HG03135 (cell line): Measurements from ENCODE around the gene CD99.
A peak's percentile ranks its signal among the peaks of the same experiment; 100 is the strongest.
"Not testable (repeated sequence)": the region's sequence is repeated elsewhere in the genome, so short reads cannot be mapped to it uniquely, and the experiment has no call there.

Experiments
- ATAC-seq: cut with Tn5 transposase; IDR thresholded peaks from one replicate; pipeline ENCODE4 v1.9.1; 2021; ENCODE audit warnings: mild to moderate bottlenecking, moderate library complexity; ENCODE audit not compliant: unreplicated experiment

Gene CD99

DNA sequence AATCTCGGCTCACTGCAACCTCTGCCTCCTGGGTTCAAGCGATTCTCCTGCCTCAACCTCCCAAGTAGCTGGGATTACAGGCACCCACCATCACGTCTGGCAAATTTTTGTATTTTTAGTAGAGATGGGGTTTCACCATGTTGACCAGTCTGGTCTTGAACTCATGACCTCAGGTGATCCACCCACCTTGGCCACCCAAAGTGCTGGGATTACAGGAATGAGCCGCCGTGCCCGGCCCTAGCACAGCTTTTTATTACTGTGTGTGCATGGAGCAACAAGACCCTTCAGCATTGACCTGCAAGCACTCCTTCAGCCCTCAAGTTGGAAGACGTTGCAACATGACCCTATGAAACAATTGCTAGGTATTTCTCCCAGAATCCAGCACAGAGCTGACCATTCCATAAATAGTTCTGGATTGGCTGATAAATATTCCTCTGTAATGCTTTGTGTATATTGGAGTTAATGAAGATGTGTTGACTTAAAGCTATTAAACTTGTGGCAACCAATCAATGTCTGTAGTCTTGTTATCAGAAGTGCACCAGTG is 15.4 kb upstream of the CD99 start:
- ATAC-seq, result not testable (repeated sequence)

DNA sequence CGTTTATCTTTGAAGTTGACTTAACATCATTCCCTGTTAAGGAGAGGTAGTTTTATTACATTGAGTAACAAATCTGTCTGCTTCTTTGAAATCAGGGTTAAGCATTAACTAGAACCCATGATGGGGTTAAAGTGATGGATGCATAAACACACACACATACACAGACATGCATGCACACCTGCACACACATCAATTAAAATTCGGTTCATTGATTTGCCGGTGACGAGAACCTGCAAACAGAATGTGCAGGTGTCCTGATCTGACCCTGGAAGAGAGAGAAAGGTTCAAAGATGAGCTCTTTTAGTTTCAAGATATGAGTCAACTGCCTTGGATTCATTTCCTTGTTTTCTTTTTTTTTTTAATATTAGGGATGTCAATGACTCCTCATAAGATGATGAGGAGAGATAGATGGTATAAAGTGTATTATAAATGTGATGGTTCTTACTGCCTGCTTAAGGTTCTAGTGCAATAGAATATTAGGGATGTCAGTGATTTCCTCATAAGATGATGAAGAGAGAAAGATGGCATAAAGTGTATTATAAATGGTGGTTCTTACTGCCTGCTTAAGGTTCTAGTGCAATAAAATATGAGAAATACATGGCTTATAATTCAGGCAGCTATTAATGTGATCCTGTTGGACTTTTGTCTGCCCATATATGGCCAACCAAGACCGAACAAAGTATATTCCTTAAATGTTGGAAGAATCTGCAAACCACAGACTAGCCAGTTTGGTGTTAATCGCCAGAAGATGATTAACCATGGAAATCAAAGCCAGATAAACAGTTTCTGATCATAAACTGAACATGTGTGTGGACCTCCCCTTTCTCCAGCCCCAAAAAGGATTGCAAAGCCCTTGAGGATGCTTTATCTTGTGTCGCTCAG is 14.1 kb upstream of the CD99 start:
- no peak for ATAC-seq

DNA sequence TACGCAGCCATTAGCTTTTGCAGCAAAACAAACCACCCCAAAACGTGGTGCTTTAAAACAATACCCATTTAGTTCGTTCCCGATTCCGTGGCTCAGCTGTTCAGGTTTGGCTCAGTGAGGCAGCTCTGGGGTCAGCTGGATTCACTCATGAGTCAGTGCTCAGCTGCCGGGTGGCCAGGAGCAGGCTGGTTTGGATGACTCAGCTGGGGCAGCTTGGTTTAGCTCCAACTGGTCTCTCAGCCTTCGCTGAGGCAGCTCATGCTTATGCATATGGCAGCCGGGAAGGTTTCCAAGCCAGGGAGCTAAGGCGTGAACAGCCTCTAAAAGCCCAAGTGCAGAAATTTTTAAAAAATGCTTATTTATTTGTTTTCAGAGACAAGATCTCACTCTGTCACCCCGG is 13.3 kb upstream of the CD99 start:
- ATAC-seq, result no peak

DNA sequence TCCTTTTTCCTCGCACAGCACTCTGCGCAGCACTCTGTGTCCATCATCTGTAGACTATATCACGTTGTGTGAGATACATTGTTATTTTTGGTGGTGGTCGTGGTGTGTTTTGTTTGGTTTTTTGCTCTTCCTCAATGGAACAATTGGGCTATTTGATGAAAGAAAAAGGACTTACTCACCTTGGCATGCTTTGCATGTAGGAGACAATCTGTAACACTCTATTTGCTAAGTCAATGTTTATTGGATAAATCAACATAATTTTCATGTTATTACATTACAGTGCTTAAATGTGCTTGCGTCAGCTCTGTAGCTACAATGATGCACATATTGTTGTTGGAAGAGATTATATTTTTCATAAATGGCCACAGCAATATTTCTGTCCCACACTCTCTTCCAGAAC is 12.5 kb upstream of the CD99 start:
- ATAC-seq, result no peak

- no peak for ATAC-seq
These were observed 11.3 kb upstream of the CD99 start for GRCh38 chrX:2679534-2680485.

- ATAC-seq, result no peak
These were observed 10.4 kb upstream of the CD99 start for GRCh38 chrX:2680486-2681348.

DNA sequence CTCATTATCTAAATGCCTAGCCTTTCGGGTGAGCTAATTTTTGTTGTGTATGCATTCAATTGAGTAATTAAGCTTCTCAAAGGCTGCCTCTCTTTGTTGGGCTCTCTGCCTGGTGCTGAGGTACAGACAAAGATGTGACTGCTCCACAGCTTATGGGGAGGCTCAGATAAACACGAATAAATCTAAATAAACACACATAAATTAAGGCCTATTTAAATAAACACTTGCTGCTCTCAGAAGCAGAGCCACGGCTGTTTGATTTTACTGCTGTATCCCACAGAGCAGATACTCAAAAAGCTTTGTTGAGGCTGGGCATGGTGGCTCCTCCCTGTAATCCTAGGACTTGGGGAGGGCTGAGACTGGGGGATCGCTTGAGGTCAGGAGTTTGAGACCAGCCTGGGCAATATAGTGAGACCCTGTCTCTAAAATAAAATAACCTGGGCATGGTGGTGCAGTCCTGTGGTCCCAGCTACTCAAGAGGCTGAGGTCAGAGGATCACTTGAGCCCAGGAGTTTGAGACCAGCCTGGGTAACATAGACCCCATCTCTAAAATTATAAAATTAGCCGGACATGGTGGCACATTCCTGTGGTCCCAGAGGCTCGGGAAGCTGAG is 8.4 kb upstream of the CD99 start:
- no peak for ATAC-seq

- ATAC-seq, result no peak
These were observed 6.8 kb upstream of the CD99 start for GRCh38 chrX:2684256-2684655.

DNA sequence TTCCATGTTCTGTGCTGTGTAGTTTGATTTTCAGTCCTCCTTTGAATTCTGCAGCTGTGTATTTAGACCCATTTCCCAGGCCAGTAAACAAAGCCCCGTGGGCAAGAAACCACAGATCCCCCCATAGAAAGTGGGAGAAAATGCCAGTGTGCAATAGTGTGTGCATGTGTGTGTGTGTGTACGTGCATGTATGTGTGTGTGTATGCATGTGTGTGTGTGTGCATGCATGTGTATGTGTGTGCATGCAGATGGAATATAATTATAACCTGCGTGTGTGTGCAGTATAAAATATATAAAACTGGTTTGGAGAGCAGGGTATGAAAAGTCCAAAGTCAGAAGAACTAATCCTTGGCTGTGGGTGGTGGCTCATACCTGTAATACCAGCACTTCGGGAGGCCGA is 5.2 kb upstream of the CD99 start:
- ATAC-seq, result no peak

DNA sequence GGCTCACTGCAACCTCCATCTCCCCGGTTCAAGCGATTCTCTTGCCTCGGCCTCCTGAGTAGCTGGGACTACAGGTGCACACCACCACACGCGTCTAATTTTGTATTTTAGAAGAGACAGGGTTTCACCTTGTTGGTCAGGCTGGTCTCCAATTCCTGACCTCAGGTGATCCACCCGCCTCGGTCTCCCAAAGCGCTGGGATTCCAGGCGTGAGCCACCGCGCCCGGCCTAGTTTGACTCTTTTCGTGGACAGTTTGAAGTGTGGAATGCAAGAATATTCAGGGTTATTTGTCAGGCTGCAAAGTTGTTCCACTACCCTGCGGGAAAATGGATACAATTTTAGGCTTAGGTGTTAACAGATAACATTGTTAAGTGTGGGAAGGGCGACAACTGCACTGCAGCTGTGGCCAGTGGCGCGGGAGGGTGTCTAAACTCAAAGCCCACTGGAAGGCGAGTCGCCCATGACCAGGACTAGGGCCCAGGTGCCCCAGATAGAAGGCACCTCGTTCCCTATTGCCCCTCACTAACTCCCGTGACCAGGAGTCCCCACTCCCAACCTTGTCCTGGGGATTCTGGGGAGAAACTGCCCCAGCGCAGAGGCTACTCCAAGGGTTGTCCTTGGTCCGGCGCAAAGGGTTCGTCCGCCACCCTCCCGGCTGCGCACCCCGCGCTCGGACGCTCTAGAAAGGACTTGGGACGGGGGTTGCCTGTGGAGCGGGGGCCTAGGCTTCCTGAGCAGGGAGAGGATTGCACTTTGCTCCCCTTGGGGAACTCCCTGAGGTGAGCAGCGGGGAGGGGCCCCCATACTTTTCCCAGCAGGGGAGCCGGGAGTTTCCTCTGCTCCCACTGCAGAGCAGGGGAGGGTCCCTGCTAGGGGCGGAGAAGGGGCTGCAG is 1.1 kb upstream of the CD99 start:
- ATAC-seq, result no peak

DNA sequence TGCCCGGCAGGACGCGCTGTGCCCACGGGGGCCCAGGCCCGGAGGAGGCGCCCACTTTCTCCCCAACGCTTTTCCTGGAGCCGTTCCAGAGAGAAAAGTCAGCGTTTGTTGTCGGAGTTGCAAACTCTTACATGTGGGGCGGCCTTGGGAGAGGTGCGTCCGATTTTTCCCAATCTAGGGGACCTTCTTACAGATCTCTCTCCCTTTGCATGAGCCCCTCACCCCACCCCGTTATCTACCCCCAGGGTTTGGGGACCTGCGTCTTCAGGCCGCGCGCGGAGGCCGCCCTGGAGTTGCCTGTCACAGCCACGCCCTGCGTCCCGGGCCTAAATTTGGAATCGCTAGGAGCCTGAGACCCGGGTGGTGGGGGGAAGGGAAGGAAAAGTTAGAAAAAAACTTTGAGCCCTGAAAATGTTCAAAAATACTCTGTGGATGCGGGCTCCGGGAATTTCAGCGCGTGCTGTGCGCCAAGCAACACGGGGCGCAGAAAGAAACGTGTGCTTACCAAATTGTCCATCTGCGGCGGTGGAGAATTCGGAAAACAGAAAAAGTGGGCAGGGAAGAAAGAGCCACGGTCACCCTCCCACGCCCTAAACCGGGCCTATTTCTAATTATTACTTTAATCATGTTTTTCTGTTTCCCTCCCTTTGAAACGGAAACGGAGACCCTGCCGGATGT is 587 bp downstream of the CD99 start:
- ATAC-seq, result no peak

DNA sequence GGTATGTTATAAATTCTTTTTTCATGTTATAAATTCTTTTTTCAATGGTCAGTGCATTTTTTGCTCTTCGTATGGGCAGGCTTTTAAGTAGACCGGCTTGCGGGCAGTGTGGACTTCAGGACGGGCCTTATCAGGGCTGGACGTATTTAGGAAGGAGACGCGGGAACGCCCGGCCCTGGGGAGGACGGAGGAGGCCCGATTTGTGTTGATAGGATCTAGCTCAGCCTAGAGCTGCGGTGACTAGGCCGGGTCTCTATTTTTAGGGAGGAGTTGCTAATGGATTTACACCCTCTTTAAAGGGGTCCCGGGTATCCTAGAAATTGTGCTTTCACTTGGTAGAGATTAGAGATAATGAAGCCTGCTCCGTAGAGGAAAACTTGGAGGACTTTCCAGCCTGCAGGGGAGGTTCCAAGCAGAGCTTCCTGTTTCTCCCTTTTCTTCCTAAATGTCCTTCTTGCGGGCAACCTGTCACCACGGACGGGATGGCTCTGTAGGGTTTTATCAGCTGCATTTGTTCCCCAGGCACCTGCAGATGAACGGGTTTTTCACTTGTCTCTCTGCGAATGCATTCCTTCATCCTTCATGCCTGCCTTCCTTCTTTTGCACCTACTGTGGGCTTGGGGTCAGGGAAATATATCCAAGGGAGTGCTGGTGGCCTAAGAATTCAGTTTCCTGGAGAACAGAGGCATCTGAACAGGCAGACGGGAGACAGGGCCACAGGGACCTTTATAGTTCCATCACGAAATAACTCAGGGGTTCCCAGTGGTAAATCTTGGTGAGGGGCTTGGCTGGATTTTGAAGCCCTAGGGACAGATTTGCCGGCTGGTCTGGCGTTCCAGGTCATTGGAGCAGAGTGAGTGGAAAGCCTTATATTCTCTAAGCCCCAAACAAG is 1.4 kb downstream of the CD99 start:
- no peak for ATAC-seq

DNA sequence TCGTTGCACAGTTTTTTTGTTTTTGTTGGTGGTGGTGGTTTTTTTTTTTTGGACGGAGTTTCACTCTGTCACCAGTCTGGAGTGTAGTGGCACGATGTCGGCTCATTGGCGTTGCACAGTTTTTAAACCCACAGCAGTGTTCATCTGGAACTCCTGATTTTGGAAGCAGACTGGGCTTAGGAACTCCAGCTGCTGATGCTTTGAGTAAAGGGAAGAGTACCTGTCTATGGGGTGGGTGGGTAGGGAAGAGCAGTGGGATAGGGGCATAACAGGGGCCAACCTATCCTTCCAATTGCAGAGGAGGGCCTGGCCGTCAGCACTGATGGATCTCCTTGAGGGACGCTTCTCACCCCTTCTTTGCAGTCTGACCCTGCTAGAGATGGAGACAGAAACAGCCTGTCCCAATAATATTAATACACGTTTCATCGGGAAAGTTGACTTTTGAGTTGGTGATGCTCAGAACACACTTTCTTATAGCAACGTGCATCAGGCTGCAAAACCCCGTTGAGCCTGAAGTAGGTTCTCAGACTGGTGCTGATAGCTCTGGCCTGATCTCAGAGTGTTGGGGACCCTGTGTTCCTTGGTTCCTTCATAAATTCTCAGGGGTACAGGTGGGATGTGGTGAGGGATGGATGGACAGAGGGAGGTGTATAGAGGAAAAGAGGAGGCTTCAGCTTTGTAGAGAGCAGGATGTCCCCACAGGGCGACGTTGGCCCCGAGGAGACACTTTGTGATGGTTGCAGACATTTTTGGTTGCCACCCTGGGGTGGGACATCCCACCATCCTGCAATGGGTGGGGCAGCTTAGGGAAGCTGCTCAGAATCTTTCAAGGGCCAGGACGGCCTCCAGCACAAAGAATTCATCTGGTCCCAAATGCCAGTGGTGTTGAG is 2.3 kb downstream of the CD99 start:
- ATAC-seq, result no peak

- no peak for ATAC-seq
These were observed 3.8 kb downstream of the CD99 start for GRCh38 chrX:2694914-2695267.

- peak; percentile 88 for ATAC-seq
These were observed 5.7 kb downstream of the CD99 start for GRCh38 chrX:2696698-2697215.

GRCh38 chrX:2697306-2697705 is 6.2 kb downstream of the CD99 start:
- ATAC-seq, result no peak
